ENCODE results near the gene APOOL.
"Not testable (repeated sequence)": the region's sequence is repeated elsewhere in the genome, so short reads cannot be mapped to it uniquely, and the experiment has no call there.

Gene APOOL

GRCh38 chrX:85015351-85015750 is 11.7 kb downstream of the APOOL start:
- not testable (repeated sequence) for H3K23ac ChIP-seq (ENCODE audit: low read length); H3K9ac ChIP-seq (ENCODE audit: low read length); H4K91ac ChIP-seq (ENCODE audit: low read depth, low read length); H3K9me3 ChIP-seq (ENCODE audit: insufficient read depth, low read depth, low read length); H3K79me2 ChIP-seq (ENCODE audit: control insufficient read depth, insufficient read depth, low read length, poor library complexity); H2BK120ac ChIP-seq (ENCODE audit: insufficient read depth, low read length, poor library complexity); H2BK5ac ChIP-seq (ENCODE audit: low read depth, low read length, poor library complexity); H3K27me3 ChIP-seq (ENCODE audit: insufficient read depth, low read length); H3K79me1 ChIP-seq (ENCODE audit: low read length); H3K36me3 ChIP-seq (ENCODE audit: control insufficient read depth in 1 of 2, insufficient read depth in 2 of 2, low read length in 2 of 2); H3K27ac ChIP-seq (ENCODE audit: low read depth, low read length); H3K14ac ChIP-seq (ENCODE audit: low read length); H2AK5ac ChIP-seq (ENCODE audit: low read length); H4K8ac ChIP-seq (ENCODE audit: low read depth, low read length); H2AFZ ChIP-seq (ENCODE audit: insufficient read depth, low read length, poor library complexity); H3K4me2 ChIP-seq (ENCODE audit: low read length); H3K4me3 ChIP-seq (ENCODE audit: low read depth, low read length); H3K18ac ChIP-seq (ENCODE audit: low read length); H4K12ac ChIP-seq (ENCODE audit: low read depth, low read length); DNase-seq; H3K4ac ChIP-seq (ENCODE audit: low read depth, low read length); H2BK12ac ChIP-seq (ENCODE audit: low read length); H3K4me1 ChIP-seq (ENCODE audit: control insufficient read depth in 1 of 2, insufficient read depth in 2 of 2, low read length in 2 of 2)
- no CpG with 5 or more reads among the region's 8 CpGs for WGBS (ENCODE audit: extremely low coverage, insufficient coverage, insufficient read length)

GRCh38 chrX:85017721-85018120 is 14.0 kb downstream of the APOOL start:
- H3K23ac ChIP-seq (ENCODE audit: low read length), result no peak overlapping the region
- no peak overlapping the region for H4K12ac ChIP-seq (ENCODE audit: low read depth, low read length)
- H3K4me1 ChIP-seq (ENCODE audit: control insufficient read depth in 1 of 2, insufficient read depth in 2 of 2, low read length in 2 of 2), result peaks cover 0 to 5% of the 10 kb centered on the region in 2 experiments
- no peak overlapping the region for H3K14ac ChIP-seq (ENCODE audit: low read length)
- no peak overlapping the region for H2BK120ac ChIP-seq (ENCODE audit: insufficient read depth, low read length, poor library complexity)
- H3K27me3 ChIP-seq (ENCODE audit: insufficient read depth, low read length), result no peaks in the 10 kb centered on the region
- no peak overlapping the region for H3K9ac ChIP-seq (ENCODE audit: low read length)
- peaks cover 2 to 3% of the 10 kb centered on the region in 2 experiments for H3K36me3 ChIP-seq (ENCODE audit: control insufficient read depth in 1 of 2, insufficient read depth in 2 of 2, low read length in 2 of 2)
- H4K8ac ChIP-seq (ENCODE audit: low read depth, low read length), result no peak overlapping the region
- H4K91ac ChIP-seq (ENCODE audit: low read depth, low read length), result no peak overlapping the region
- peak in 1 of 2 donors; percentile 1 for DNase-seq
- H3K27ac ChIP-seq (ENCODE audit: low read depth, low read length), result no peak overlapping the region
- H2AFZ ChIP-seq (ENCODE audit: insufficient read depth, low read length, poor library complexity), result no peak overlapping the region
- no peaks in the 10 kb centered on the region for H3K79me1 ChIP-seq (ENCODE audit: low read length)
- no peak overlapping the region for H3K4me3 ChIP-seq (ENCODE audit: low read depth, low read length)
- H3K4ac ChIP-seq (ENCODE audit: low read depth, low read length), result no peak overlapping the region
- no peaks in the 10 kb centered on the region for H3K79me2 ChIP-seq (ENCODE audit: control insufficient read depth, insufficient read depth, low read length, poor library complexity)
- no peak overlapping the region for H2BK5ac ChIP-seq (ENCODE audit: low read depth, low read length, poor library complexity)
- WGBS (ENCODE audit: extremely low coverage, insufficient coverage, insufficient read length), result no CpG with 5 or more reads among the region's 2 CpGs
- H3K9me3 ChIP-seq (ENCODE audit: insufficient read depth, low read depth, low read length), result no peaks in the 10 kb centered on the region
- H2AK5ac ChIP-seq (ENCODE audit: low read length), result no peak overlapping the region
- H3K4me2 ChIP-seq (ENCODE audit: low read length), result no peak overlapping the region
- no peak overlapping the region for H3K18ac ChIP-seq (ENCODE audit: low read length)
- H2BK12ac ChIP-seq (ENCODE audit: low read length), result no peak overlapping the region

GRCh38 chrX:85018471-85018870 is 14.8 kb downstream of the APOOL start:
- WGBS (ENCODE audit: extremely low coverage, insufficient coverage, insufficient read length), result no CpG with 5 or more reads among the region's 1 CpG
- H2BK12ac ChIP-seq (ENCODE audit: low read length), result no peak overlapping the region
- H3K4me2 ChIP-seq (ENCODE audit: low read length), result no peak overlapping the region
- no peak overlapping the region for H3K23ac ChIP-seq (ENCODE audit: low read length)
- H4K12ac ChIP-seq (ENCODE audit: low read depth, low read length), result no peak overlapping the region
- no peak overlapping the region for H2AFZ ChIP-seq (ENCODE audit: insufficient read depth, low read length, poor library complexity)
- peaks cover 0 to 5% of the 10 kb centered on the region in 2 experiments for H3K4me1 ChIP-seq (ENCODE audit: control insufficient read depth in 1 of 2, insufficient read depth in 2 of 2, low read length in 2 of 2)
- no peak overlapping the region for H3K14ac ChIP-seq (ENCODE audit: low read length)
- H3K9ac ChIP-seq (ENCODE audit: low read length), result no peak overlapping the region
- H2BK5ac ChIP-seq (ENCODE audit: low read depth, low read length, poor library complexity), result no peak overlapping the region
- H4K8ac ChIP-seq (ENCODE audit: low read depth, low read length), result no peak overlapping the region
- H2AK5ac ChIP-seq (ENCODE audit: low read length), result no peak overlapping the region
- H3K9me3 ChIP-seq (ENCODE audit: insufficient read depth, low read depth, low read length), result no peaks in the 10 kb centered on the region
- no peak overlapping the region for H3K27ac ChIP-seq (ENCODE audit: low read depth, low read length)
- no peaks in the 10 kb centered on the region for H3K27me3 ChIP-seq (ENCODE audit: insufficient read depth, low read length)
- H4K91ac ChIP-seq (ENCODE audit: low read depth, low read length), result no peak overlapping the region
- H3K36me3 ChIP-seq (ENCODE audit: control insufficient read depth in 1 of 2, insufficient read depth in 2 of 2, low read length in 2 of 2), result peaks cover 2 to 3% of the 10 kb centered on the region in 2 experiments
- DNase-seq, result no peak
- no peak overlapping the region for H3K18ac ChIP-seq (ENCODE audit: low read length)
- no peaks in the 10 kb centered on the region for H3K79me1 ChIP-seq (ENCODE audit: low read length)
- no peak overlapping the region for H2BK120ac ChIP-seq (ENCODE audit: insufficient read depth, low read length, poor library complexity)
- no peak overlapping the region for H3K4me3 ChIP-seq (ENCODE audit: low read depth, low read length)
- H3K79me2 ChIP-seq (ENCODE audit: control insufficient read depth, insufficient read depth, low read length, poor library complexity), result no peaks in the 10 kb centered on the region
- no peak overlapping the region for H3K4ac ChIP-seq (ENCODE audit: low read depth, low read length)

GRCh38 chrX:85020216-85020615 is 16.5 kb downstream of the APOOL start:
- no peak overlapping the region for H4K91ac ChIP-seq (ENCODE audit: low read depth, low read length)
- DNase-seq, result no peak
- H4K8ac ChIP-seq (ENCODE audit: low read depth, low read length), result no peak overlapping the region
- H3K79me1 ChIP-seq (ENCODE audit: low read length), result no peaks in the 10 kb centered on the region
- no peak overlapping the region for H4K12ac ChIP-seq (ENCODE audit: low read depth, low read length)
- no peak overlapping the region for H2BK120ac ChIP-seq (ENCODE audit: insufficient read depth, low read length, poor library complexity)
- no peak overlapping the region for H3K14ac ChIP-seq (ENCODE audit: low read length)
- H3K27me3 ChIP-seq (ENCODE audit: insufficient read depth, low read length), result no peaks in the 10 kb centered on the region
- H3K9me3 ChIP-seq (ENCODE audit: insufficient read depth, low read depth, low read length), result no peaks in the 10 kb centered on the region
- H3K9ac ChIP-seq (ENCODE audit: low read length), result no peak overlapping the region
- no CpG with 5 or more reads among the region's 4 CpGs for WGBS (ENCODE audit: extremely low coverage, insufficient coverage, insufficient read length)
- no peaks in the 10 kb centered on the region for H3K79me2 ChIP-seq (ENCODE audit: control insufficient read depth, insufficient read depth, low read length, poor library complexity)
- no peak overlapping the region for H3K4me3 ChIP-seq (ENCODE audit: low read depth, low read length)
- no peak overlapping the region for H3K27ac ChIP-seq (ENCODE audit: low read depth, low read length)
- H3K4ac ChIP-seq (ENCODE audit: low read depth, low read length), result peak overlapping the region; percentile 17
- no peak overlapping the region for H3K4me2 ChIP-seq (ENCODE audit: low read length)
- peak overlapping the region; percentile 47 for H3K18ac ChIP-seq (ENCODE audit: low read length)
- no peak overlapping the region for H3K23ac ChIP-seq (ENCODE audit: low read length)
- H2BK12ac ChIP-seq (ENCODE audit: low read length), result no peak overlapping the region
- peaks cover 2 to 3% of the 10 kb centered on the region in 2 experiments for H3K36me3 ChIP-seq (ENCODE audit: control insufficient read depth in 1 of 2, insufficient read depth in 2 of 2, low read length in 2 of 2)
- H2BK5ac ChIP-seq (ENCODE audit: low read depth, low read length, poor library complexity), result no peak overlapping the region
- no peak overlapping the region for H2AK5ac ChIP-seq (ENCODE audit: low read length)
- peaks cover 0 to 5% of the 10 kb centered on the region in 2 experiments for H3K4me1 ChIP-seq (ENCODE audit: control insufficient read depth in 1 of 2, insufficient read depth in 2 of 2, low read length in 2 of 2)
- no peak overlapping the region for H2AFZ ChIP-seq (ENCODE audit: insufficient read depth, low read length, poor library complexity)

Measured in trophoblast cell (in vitro differentiated cells and primary cell).